GM13976 (cell line): ENCODE measurements around the gene NT5DC4.

Experiments used
- DNase-seq: peaks from one replicate; pipeline ENCODE4 v3.0.0; 2012; ENCODE audit warnings: low spot score
- in situ Hi-C: fragments of 300-500 bp; cut with MboI; formaldehyde crosslinking; loops from one replicate; pipeline ENCODE4 v1.12.0; 2022; ENCODE audit warnings: low sequenced_read_pairs, mixed read lengths, inconsistent platforms; ENCODE audit not compliant: unreplicated experiment
- TF ChIP-seq, protein P1 (sequence below): IDR thresholded peaks from 2 replicates; pipeline ENCODE4 v1.5.1; 2012; ENCODE audit warnings: borderline replicate concordance, mild to moderate bottlenecking; ENCODE audit not compliant: insufficient read depth; ENCODE audit errors: extremely low read depth, missing control alignments, control extremely low read depth

NT5DC4 gene

DNA sequence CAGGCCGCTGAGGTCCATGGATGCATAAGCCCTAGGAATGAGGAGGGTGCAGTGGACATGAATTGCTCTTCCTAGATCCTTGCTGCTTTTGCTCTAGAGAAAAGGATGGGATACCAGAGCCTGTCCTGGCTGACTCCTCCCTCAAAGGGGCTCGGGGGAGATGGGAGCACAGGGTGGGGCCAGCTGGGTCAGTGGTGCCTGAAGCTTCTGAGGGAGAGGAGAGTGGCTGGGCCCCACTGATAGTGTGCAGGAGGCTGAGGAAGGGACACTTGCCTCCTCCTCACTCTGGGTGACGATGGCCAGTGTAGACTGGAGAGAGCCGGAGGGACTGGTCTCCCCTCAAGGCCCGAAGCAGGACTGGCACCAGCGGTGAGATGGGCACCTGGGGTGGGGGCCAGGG lies at the start of gene NT5DC4:
Gene NT5DC4, plus strand, starts transcription at position 236 of the 400 bp plus-strand sequence. Its CDS starts 60 bp downstream, at position 296.
- TF ChIP-seq, protein P1, sequence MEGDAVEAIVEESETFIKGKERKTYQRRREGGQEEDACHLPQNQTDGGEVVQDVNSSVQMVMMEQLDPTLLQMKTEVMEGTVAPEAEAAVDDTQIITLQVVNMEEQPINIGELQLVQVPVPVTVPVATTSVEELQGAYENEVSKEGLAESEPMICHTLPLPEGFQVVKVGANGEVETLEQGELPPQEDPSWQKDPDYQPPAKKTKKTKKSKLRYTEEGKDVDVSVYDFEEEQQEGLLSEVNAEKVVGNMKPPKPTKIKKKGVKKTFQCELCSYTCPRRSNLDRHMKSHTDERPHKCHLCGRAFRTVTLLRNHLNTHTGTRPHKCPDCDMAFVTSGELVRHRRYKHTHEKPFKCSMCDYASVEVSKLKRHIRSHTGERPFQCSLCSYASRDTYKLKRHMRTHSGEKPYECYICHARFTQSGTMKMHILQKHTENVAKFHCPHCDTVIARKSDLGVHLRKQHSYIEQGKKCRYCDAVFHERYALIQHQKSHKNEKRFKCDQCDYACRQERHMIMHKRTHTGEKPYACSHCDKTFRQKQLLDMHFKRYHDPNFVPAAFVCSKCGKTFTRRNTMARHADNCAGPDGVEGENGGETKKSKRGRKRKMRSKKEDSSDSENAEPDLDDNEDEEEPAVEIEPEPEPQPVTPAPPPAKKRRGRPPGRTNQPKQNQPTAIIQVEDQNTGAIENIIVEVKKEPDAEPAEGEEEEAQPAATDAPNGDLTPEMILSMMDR = no peak
- in situ Hi-C loops = loop anchor here (10.0 to 25.0 kb wide), 2 partner anchors 96 to 658 kb away; partner anchors contain the start of gene TMEM87B

DNA sequence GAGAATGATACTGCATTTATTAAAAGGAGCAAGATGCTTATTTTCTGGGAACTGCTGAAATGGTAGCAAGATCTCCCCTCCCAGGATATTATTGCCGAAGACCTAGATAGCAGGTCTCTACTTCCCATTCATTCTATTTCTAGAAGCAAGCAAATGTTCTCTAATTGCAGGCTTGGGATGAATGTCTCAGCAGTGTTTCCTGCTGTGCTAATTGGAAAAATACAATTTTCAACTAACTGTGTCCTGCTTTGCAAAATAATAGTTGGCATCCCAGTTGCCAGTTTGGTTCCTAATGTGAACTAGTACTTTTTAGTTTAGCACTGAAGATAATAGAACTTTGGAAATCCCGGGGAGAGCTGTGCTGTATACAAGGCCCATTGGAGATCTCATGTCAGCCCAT lies 49.0 kb upstream of the NT5DC4 start:
- in situ Hi-C loops = no loop called here
- DNase-seq = no peak
- TF ChIP-seq, protein P1 = no peak

More for the DNA sequence above, at the start of gene NT5DC4:
- DNase-seq = no peak

DNA sequence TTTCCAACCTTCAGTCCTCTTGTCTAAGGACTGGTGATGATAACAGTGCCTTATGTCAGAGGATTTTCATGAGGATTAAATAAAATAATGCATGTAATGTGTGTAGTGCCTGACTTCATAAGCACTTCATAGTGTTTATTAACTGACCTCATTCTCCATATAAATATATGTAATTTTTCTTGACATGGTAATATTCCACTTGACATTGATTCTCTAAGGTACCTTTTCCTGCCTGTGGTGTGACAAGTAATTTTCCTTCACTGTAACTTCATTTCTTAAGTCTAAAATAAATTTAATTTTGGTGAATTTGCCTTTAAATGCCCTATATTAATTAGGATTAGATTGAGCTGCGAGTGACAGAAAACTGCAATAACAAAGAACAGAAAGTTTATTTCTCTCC lies 47.8 kb upstream of the NT5DC4 start:
- no peak for DNase-seq
- in situ Hi-C loops = no loop called here
- TF ChIP-seq, protein P1 = no peak

GRCh38 chr2:112674229-112674628 lies 46.6 kb upstream of the NT5DC4 start:
- in situ Hi-C loops = no loop called here
- TF ChIP-seq, protein P1 = no peak
- no peak for DNase-seq

DNA sequence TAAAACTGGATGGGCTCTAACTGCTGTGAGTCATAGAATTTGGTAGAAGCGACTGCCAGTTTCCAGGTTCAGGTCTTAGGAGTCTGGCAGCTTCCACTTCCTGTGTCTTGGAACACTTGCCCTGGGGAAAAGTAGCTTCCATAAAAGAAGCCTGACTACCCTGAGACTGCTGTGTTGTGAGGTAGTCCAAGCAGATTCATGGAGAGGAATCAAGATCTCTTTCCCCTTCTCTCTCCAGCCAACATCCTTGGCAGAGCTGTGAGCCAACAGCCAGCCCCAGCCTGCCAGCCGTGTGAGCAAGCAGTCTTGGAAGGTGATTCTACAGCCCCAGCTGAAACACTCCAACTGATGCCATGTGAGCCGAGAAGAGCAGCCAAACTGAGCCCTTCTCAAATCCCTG lies 41.3 kb upstream of the NT5DC4 start:
- TF ChIP-seq, protein P1 = no peak
- DNase-seq = no peak
- in situ Hi-C loops = no loop called here

- TF ChIP-seq, protein P1 = no peak
- in situ Hi-C loops = no loop called here
- no peak for DNase-seq
Observed at GRCh38 chr2:112680666-112681101, 40.1 kb upstream of the NT5DC4 start.
